ENCODE measurements around the gene SNX4.
A peak's percentile ranks its signal among the peaks of the same experiment; 100 is the strongest.
"Not testable (repeated sequence)": the region's sequence is repeated elsewhere in the genome, so short reads cannot be mapped to it uniquely, and the experiment has no call there.

Gene SNX4

DNA sequence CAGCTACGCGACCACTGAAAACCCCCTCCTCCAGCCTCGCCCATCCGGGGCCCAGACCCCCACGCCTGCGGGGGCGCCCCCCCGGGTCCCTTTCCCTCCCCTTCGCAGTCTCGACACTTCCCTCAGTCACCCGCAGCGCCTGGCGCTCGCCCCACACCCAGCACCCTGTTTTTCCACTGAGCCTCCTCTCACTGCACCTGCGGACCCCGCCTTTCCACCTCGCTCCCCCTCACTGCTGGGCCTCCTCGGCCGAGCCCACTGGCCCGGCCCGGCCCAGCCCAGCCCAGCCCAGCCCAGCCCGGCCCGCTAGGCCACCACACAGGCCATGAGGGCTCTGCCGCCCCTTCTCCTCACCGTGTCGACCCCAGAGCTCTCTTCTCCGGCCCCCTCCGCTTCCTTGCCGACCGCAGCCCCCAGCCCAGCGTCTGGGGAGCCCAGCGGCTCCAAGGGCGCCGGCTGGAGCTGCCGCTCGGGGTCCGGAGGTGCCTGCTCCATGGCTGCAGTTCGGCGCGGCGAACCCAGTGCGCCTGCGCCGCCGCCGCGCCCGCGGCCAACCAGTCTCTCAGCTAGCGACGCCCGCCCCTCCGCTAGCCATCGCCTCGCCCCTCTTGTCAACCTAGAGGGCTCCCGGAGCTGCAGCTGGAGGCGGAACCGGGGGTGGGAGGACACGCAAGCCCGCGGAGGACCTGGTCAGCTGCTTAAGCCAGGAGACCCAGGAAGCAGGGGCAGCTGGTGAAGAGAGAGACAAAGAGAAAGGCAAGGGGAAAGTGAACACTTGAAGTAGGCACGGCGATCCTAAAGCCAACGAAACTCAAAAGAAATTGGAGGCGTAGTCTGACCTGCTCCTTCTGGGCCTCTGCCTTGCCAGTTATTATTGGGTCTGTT, at the start of gene SNX4:
Gene SNX4 (minus strand): TSS at position 525 of the 885 bp plus-strand sequence. CDS start 30 bp downstream, at position 495.
- peak; percentile 78 to 79 for DNase-seq

DNA sequence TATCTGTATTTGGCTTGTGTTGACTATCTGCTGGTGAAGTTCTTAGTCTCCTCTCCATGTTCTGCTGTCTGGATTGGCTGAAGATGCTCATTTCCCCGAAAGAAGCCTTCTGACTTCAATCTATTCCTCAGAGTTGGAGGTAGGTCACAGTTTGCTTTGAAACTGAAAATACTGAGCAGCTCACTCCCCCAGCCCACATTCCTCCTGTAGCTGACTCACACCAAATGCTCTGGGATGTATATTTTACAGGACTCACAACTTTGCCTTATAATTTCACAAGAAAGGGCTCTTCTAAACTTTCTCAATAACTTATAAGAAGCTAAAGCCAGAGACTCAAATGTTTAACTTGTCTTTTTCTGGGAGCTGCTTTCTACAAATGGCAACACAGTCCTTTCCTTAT, 36.3 kb upstream of the SNX4 start:
- DNase-seq = no peak

- no peak for DNase-seq
These were observed 32.4 kb upstream of the SNX4 start for GRCh38 chr3:125552401-125552800.

GRCh38 chr3:125528920-125529319, 8.9 kb upstream of the SNX4 start:
- DNase-seq = no peak

GRCh38 chr3:125525153-125525552, 5.2 kb upstream of the SNX4 start:
- DNase-seq = no peak

GRCh38 chr3:125520563-125520919, 539 bp upstream of the SNX4 start:
- not testable (repeated sequence) for DNase-seq

- no peak for DNase-seq
These were observed 4.6 kb downstream of the SNX4 start for GRCh38 chr3:125515421-125515820.

- DNase-seq = no peak
These were observed 6.4 kb downstream of the SNX4 start for GRCh38 chr3:125513490-125514115.

DNA sequence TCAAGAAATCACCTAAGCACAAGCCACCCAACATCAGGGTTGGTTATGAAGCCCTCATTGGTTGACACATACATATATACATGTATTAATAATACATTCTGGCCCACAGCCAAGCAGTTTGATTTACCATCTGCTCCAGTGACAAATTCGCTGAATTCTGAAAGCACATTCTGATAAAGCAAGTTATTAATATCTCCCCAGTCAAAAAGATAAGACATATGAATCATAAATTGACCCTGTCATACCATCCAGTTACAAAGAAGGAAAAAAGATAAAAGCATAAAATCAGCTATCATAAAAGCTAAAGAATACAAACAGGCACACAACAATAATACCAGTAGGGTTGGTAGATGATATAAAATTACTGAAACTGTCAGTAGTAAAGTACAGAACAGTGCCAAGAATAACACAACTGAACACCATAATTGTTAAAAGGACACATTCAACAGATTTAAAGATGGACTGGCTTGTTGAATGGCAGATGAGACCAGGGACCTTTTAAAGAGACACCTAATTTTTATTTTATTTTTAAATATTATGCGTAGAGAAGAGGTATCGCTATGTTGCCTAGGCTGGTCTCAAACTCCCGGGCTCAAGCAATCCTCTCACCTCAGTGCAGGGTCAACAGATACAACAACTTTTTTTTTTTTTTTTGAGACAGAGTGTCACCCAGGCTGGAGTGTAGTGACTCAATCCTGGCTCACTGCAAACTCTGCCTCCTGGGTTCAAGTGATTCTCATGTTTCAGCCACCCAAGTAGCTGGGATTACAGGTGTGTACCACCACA, 7.7 kb downstream of the SNX4 start:
- no peak for DNase-seq

DNA sequence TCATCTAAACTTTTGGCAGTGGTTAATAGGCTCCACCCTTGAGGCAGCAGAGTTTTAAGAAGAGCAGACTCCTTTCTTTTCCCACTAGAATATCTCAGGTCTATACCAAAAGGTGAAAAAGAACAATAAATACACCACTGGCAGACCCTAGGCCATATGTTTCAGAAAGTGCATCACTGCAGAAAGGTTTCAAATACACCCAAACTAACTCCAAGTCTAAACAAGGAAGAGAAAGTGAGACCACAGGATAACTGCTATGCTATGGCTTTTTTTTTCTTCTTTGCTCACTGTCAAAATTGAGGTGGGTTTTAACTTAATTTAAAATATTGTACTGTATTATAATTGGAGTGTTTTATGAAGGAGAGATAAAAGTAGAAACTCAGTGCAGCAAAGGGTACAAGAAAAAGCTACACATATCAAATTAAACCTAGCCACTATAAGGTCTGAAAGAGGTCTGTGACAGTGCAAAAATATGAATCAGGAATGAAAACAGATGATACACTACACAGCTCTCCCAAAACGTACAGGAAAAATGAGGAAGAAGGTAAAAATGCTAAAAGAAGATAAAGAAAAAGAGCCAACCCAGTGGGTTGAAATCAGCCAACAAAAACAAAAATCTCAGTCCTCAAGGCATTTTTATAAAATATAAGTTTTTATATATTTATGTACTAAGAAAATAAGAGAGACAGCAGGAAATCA, 8.4 kb downstream of the SNX4 start:
- no peak for DNase-seq

GRCh38 chr3:125507128-125507527, 12.9 kb downstream of the SNX4 start:
- no peak for DNase-seq

GRCh38 chr3:125498630-125499029, 21.4 kb downstream of the SNX4 start:
- DNase-seq = no peak

DNA sequence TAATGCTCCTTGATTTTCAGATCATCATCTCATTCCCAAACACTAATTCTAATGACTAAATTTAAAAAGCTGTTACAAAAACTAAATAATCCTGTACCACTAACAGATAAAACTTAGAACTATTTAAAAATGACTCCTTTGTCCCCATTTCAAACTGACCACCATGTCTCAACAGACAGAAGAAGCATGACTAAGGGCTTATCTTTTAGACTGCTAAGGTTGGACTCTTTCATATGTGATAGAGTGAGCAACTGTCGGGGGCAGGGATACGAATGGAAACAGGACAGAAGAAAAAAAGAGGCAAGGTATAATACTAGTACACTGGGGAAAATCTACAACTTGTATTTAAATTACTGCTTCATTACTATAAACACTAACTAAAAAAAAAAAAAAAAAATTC, 23.3 kb downstream of the SNX4 start:
- DNase-seq = no peak

GRCh38 chr3:125482406-125482805, 37.6 kb downstream of the SNX4 start:
- no peak for DNase-seq

- no peak for DNase-seq
These were observed 38.2 kb downstream of the SNX4 start for GRCh38 chr3:125481786-125482185.

- not testable (repeated sequence) for DNase-seq
These were observed 38.6 kb downstream of the SNX4 start for GRCh38 chr3:125481375-125481759.

GRCh38 chr3:125480656-125481374, 39.2 kb downstream of the SNX4 start:
- DNase-seq = no peak

DNA sequence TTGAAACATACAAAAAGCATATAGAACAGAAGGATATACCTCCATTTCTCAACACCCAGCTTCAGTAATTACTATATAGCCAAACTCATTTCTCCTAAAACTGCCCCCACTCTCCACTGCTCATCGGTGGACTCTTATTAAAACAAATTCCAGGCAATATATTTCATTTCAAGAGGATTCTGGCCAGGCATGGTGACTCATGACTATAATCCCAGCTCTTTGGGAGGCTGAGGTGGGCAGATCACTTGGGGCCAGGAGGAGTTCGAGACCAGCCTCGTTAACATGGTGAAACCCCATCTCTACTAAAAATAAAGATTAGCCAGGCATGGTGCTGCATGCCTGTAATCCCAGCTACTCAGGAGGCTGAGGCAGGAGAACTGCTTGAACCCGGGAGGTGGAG, 40.9 kb downstream of the SNX4 start:
- no peak for DNase-seq

DNA sequence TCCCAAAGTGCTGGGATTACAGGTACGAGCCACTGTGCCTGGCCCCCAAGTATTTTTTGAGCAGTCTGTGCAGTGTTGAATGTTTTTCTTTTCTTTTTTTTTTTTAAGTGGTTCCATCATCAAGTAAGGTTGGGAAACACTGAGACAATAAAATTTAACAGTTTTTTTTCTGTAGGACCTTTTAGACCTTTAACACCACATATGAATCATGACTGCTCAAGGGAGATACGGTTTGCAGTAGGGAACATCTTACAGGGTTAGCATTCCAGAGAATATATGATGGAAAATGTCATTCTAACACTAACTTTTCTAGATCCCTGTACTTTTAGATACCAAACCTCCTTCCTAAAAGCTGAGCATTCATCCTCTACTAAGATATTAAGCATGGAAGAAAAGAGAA, 41.7 kb downstream of the SNX4 start:
- no peak for DNase-seq

DNA sequence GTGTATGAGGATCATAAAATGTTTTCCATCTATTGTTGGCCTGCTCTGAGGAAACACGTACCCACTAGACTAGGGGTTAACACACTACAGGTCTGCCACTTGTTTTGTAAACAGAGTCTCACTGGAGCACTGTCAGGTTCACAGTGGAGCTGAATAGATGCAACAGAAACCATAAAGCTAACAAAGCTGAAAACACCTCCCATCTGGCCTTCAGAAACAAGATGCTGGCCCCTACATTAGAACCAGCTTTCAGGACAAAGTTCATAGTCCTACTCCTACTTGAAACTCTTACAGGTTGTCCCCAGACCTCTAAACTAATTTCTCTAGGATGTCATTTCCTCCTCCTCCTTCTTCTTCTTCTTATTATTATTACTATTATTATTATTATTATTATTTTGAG, 42.3 kb downstream of the SNX4 start:
- no peak for DNase-seq

DNA sequence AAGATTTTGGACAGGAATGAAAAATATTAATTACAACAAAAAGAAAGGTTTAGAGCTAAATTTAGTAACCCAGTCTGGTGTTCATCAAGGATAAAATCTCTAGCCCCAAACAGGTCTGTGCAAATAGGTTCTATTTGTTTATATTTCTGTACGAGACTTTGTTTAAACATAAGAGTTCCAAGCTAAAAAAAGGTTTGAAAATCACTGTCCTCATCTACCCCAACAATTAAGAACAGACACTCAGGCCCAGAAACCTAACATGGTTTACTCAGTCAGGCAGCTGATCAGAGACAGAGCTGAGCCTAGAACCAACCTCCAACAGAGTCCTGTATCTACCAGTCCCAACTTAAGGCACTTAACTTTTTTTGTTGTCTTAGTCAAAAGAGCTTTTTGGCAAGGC, 49.3 kb downstream of the SNX4 start:
- no peak for DNase-seq

DNA sequence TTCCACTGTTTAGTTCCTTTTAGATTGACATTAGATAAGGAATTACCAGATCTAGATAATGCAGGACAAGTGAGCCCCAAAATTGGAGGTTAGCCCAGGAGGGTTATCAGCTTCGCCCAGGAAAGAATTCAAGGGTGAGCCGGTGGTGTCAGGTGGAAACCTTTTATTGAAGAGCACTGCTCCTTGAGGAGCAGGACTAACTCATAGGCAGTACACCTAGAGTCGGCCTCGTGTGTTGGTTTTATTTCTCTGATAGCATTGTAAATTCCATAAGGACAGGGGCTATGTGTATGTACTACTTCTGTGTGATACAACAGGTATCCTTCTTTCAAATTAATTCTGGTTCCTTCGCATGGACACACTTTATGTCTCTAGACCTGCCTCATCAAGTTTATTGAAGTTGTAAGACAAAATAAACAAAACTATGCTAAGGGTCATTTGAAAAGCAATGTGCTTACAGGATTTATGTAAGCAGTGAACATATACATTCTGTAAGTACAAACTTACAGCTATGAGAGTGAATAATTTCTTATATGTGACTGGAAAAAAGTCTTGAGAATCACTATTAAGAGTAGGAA, 57.2 kb downstream of the SNX4 start:
- DNase-seq = no peak

Measured in NCI-H1930 (cell line).